HTERT RPE-1 (cell line): ENCODE data around the gene MEAK7.
"Not testable (repeated sequence)": the region's sequence is repeated elsewhere in the genome, so short reads cannot be mapped to it uniquely, and the experiment has no call there.

Experiments used
- in situ Hi-C: fragments of 300-500 bp; cut with MboI; formaldehyde crosslinking; loops from 4 replicates; pipeline ENCODE4 v1.14.3; 2020; ENCODE audit warnings: low sequenced_read_pairs

MEAK7 gene

GRCh38 chr16:84534815-84535214 is 30.4 kb upstream of the MEAK7 start:
- in situ Hi-C loops: no loop called here

- in situ Hi-C loops: no loop called here
These were observed 28.5 kb upstream of the MEAK7 start for GRCh38 chr16:84532855-84533486.

GRCh38 chr16:84532291-84532724 is 27.8 kb upstream of the MEAK7 start:
- in situ Hi-C loops: no loop called here

- in situ Hi-C loops: no loop called here
These were observed 27.2 kb upstream of the MEAK7 start for GRCh38 chr16:84531671-84532111.

GRCh38 chr16:84530590-84530989 is 26.1 kb upstream of the MEAK7 start:
- in situ Hi-C loops: no loop called here

- in situ Hi-C loops: no loop called here
These were observed 25.1 kb upstream of the MEAK7 start for GRCh38 chr16:84529607-84530006.

- in situ Hi-C loops: no loop called here
These were observed 23.9 kb upstream of the MEAK7 start for GRCh38 chr16:84528322-84528721.

GRCh38 chr16:84527532-84528269 is 23.2 kb upstream of the MEAK7 start:
- in situ Hi-C loops: no loop called here

GRCh38 chr16:84526794-84527531 is 22.5 kb upstream of the MEAK7 start:
- in situ Hi-C loops: no loop called here

GRCh38 chr16:84524941-84525581 is 20.6 kb upstream of the MEAK7 start:
- in situ Hi-C loops: not testable (repeated sequence)

- in situ Hi-C loops: no loop called here
These were observed 20.0 kb upstream of the MEAK7 start for GRCh38 chr16:84524346-84524920.

- in situ Hi-C loops: no loop called here
These were observed 17.0 kb upstream of the MEAK7 start for GRCh38 chr16:84521497-84521770.

GRCh38 chr16:84520725-84521496 is 16.5 kb upstream of the MEAK7 start:
- in situ Hi-C loops: no loop called here

GRCh38 chr16:84519855-84520254 is 15.4 kb upstream of the MEAK7 start:
- in situ Hi-C loops: no loop called here

GRCh38 chr16:84518804-84519341 is 14.4 kb upstream of the MEAK7 start:
- in situ Hi-C loops: no loop called here

- in situ Hi-C loops: not testable (repeated sequence)
These were observed 13.8 kb upstream of the MEAK7 start for GRCh38 chr16:84518220-84518619.

- in situ Hi-C loops: no loop called here
These were observed 12.9 kb upstream of the MEAK7 start for GRCh38 chr16:84517366-84517765.

- in situ Hi-C loops: no loop called here
These were observed 10.7 kb upstream of the MEAK7 start for GRCh38 chr16:84514874-84515835.

GRCh38 chr16:84514295-84514873 is 9.9 kb upstream of the MEAK7 start:
- in situ Hi-C loops: no loop called here
